Esophagus (tissue), 2 donors: ENCODE results near the gene SYMPK. TPM values are rescaled to one million over a fixed set of nuclear protein-coding genes. Genes with fewer than 3 reads are reported as not detected.
"Not testable (repeated sequence)": the region's sequence is repeated elsewhere in the genome, so short reads cannot be mapped to it uniquely, and the experiment has no call there.

Experiments used
- H3K27ac ChIP-seq, 2 donors: one replicate each; pipeline ENCODE4 v1.5.1; 2013; ENCODE audit warnings: low read depth in 2 of 2, mild to moderate bottlenecking in 2 of 2, inconsistent platforms in 1 of 2, low read length in 1 of 2, moderate library complexity in 1 of 2
- H3K27me3 ChIP-seq, 2 donors: one replicate each; pipeline ENCODE4 v1.6.1; 2013; ENCODE audit warnings: low read length in 2 of 2, control low read depth in 1 of 2, mild to moderate bottlenecking in 1 of 2; ENCODE audit not compliant: insufficient read depth in 2 of 2, control insufficient read depth in 1 of 2
- H3K36me3 ChIP-seq, 2 donors: one replicate each; pipeline ENCODE4 v1.6.1; 2013; ENCODE audit warnings: low read length in 1 of 2; ENCODE audit not compliant: control insufficient read depth in 2 of 2, insufficient read depth in 2 of 2
- H3K4me1 ChIP-seq, 2 donors: one replicate each; pipeline ENCODE4 v1.6.1; 2013; ENCODE audit warnings: low read length in 1 of 2; ENCODE audit not compliant: control insufficient read depth in 2 of 2, insufficient read depth in 2 of 2
- H3K4me3 ChIP-seq, 2 donors: one replicate each; pipeline ENCODE4 v1.5.1; 2013; ENCODE audit warnings: low read length in 2 of 2, mild to moderate bottlenecking in 2 of 2, low read depth in 1 of 2, moderate library complexity in 1 of 2
- H3K9me3 ChIP-seq, 2 donors: one replicate each; pipeline ENCODE4 v1.6.1; 2013; ENCODE audit warnings: mild to moderate bottlenecking in 2 of 2, low read depth in 1 of 2, low read length in 1 of 2, moderate library complexity in 1 of 2; ENCODE audit not compliant: control insufficient read depth in 2 of 2, insufficient read depth in 1 of 2
- WGBS, 2 donors: extraction: QIAGEN DNeasy Blood & Tissue Kit; methylation state at CpG; one replicate each; pipeline ENCODE4 v1.1.7; 2013; 5-methylcytosine and 5-hydroxymethylcytosine counted together
- polyA plus RNA-seq, 2 donors: library from polyadenylated mRNA; stranded (reverse); fragments of 200-250 nt; gene quantifications; one replicate each; pipeline ENCODE4 v1.2.3, GENCODE V29; 2013
- donor health status: healthy with polysubstance abuse.
- donor health status: Bipolar disorder and iron deficiency.

SYMPK gene
- polyA plus RNA-seq, 2 donors = 31.3 to 76.3 TPM

DNA sequence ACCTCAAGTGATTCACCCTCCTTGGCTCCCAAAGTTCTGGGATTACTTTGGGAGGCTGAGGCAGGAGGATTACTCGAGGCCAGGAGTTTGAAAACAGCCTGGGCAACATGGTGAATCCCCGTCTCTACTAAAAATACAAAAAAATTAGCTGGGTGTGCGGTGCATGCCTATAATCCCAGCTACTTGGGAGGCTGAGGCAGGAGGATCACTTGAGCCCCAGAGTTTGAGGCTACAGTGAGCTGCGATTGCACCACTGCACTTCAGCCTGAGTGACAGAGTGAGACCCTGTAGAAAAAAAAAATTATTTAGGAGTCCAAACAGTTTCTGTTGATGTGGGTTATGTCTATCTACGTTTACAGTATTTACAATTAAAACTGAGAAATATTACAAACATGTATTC, 7.9 kb upstream of the SYMPK start:
- H3K27ac ChIP-seq = no peak overlapping the region
- no peaks in the 10 kb centered on the region for H3K4me1 ChIP-seq
- H3K27me3 ChIP-seq = no peaks in the 10 kb centered on the region

DNA sequence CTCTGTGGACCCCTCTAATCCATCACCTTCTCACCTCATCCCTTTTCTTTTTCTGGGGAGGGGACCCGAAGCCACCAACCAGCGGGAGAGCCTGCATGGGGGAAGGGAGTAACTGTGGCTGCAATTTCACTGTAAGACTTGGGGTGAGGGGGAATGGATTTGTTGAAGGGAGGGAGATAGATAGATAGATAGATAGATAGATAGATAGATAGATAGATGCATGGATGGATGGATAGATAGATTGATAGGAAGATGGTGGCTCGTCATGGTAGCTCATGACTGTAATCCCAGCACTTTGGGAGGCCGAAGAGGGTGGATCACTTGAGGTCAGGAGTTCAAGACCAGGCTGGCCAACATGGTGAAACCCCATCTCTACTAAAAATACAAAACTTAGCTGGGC, 4.3 kb upstream of the SYMPK start:
- H3K4me1 ChIP-seq, H3K27me3 ChIP-seq, H3K36me3 ChIP-seq, H3K9me3 ChIP-seq, H3K4me3 ChIP-seq, H3K27ac ChIP-seq: not testable (repeated sequence)
- 66 to 70% methylated on average over 4 of the region's 4 CpGs for WGBS, 2 donors

More for the DNA sequence above, 7.9 kb upstream of the SYMPK start:
- H3K9me3 ChIP-seq = no peaks in the 10 kb centered on the region
- H3K4me3 ChIP-seq = no peak overlapping the region
- WGBS, 2 donors = 72 to 80% methylated on average over 5 of the region's 5 CpGs
- no peaks in the 10 kb centered on the region for H3K36me3 ChIP-seq

DNA sequence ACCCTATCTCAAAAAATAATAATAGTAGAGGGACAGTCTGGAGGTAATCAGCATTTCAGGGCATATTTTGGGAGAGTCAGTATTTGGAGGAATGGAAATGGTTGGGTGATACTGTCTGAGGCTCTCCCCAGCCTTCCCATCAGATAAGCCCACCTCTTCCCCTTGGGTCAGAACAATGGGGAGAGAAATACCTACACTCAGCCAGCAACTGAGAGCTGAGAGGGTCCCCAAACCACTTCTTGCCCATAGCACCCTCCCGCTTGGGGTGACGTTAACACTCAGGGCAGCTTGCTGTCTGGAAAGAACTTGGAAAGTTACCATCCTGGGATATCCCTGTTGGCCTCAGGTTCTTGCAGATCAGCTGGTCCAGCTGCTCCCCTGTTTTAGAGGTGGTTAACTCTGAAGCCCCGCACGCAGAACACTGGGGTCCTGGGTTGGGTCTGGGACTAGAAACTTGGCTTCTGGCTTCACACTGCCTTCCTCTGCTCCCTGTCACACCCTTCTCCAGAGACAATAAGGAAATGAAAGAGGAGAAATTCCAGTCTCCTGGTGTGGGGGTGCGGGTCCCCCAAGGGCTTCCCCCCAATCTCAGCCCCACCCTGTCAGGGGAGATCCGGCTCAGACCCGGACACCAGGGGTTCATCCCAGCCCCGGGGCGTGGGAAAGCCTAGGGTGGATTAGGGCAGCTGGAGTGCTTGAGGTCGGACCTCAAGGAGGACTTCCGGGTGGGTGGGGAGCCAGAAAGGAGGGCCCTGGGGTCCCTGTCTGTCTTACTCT, 3.6 kb upstream of the SYMPK start:
- Histone ChIP-seq H3K27ac (no peak overlapping the region), H3K27me3 (peaks cover 0 to 3% of the 10 kb centered on the region in 2 donors), H3K4me1 (peaks cover 0 to 3% of the 10 kb centered on the region in 2 donors), H3K4me3 (no peak overlapping the region), H3K9me3 (no peaks in the 10 kb centered on the region), H3K36me3 (no peaks in the 10 kb centered on the region)
- 45 to 59% methylated on average over 11 of the region's 11 CpGs for WGBS, 2 donors

DNA sequence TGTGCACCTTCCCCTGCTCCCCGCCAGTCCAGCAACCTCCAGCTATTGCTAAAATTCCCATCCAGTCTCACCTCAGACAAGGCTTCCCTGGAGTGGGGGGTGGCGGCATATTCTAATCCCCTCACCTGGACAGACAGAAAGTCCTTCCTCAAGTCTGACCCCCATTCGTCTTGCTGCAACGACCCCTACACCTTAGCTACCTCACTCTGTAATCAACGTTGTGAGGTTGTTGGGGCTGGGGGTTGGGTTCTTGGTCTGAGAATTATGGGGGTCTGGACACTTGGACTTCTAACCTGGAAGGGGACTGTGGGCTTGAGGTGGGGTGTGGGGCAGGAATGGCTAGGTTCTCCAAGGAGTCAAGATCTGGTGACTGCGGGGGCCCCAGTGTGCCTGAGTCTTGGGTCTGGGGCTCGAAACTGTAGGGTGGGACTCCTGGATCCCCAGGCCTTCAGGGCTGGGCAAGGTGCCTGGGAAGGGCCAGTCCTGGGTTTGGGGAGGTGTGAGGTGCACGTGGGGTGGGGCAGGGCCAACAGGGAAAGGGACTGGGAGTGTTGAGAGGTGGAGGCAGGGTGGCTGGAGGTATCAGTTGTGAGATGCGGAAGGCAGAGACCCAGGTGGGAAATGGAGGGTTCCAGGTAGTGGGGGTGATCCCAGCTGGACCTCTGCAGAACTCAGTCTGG, 2.5 kb upstream of the SYMPK start:
- Histone ChIP-seq H3K27me3 (peaks cover 0 to 3% of the 10 kb centered on the region in 2 donors), H3K4me1 (peaks cover 0 to 3% of the 10 kb centered on the region in 2 donors), H3K4me3 (no peak overlapping the region), H3K27ac (no peak overlapping the region), H3K9me3 (no peaks in the 10 kb centered on the region), H3K36me3 (no peaks in the 10 kb centered on the region)
- WGBS, 2 donors = 60 to 65% methylated on average over 9 of the region's 9 CpGs

DNA sequence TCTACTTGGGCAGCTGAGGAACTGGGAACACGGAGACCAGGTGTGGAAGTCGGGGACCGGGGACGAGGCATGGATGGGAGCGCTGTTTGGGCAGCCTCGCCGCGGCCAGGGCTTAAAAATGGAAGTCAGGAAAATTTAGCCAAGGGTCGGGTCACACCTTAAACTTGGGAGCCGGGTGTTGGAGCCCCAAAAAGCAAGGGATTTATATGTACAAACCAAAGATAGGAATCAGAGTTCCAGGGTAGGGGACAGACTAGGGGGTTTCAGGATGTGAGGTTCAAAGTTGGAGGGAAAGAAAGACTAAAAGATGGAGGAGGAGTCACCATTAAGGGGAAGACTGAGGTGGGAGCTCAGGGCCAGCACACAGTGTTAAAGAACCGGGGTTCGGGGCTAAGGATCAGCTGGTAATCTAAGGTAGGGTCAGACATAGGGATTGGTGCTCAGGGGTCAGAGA, 1.7 kb upstream of the SYMPK start:
- Histone ChIP-seq H3K4me3 (peak overlapping the region; percentile 8 to 95), H3K27me3 (peaks cover 0 to 3% of the 10 kb centered on the region in 2 donors), H3K4me1 (peaks cover 0 to 3% of the 10 kb centered on the region in 2 donors), H3K27ac (peak overlapping the region in 1 of 2 donors; percentile 5), H3K9me3 (no peaks in the 10 kb centered on the region), H3K36me3 (no peaks in the 10 kb centered on the region)
- 20 to 27% methylated on average over 12 of the region's 12 CpGs for WGBS, 2 donors

DNA sequence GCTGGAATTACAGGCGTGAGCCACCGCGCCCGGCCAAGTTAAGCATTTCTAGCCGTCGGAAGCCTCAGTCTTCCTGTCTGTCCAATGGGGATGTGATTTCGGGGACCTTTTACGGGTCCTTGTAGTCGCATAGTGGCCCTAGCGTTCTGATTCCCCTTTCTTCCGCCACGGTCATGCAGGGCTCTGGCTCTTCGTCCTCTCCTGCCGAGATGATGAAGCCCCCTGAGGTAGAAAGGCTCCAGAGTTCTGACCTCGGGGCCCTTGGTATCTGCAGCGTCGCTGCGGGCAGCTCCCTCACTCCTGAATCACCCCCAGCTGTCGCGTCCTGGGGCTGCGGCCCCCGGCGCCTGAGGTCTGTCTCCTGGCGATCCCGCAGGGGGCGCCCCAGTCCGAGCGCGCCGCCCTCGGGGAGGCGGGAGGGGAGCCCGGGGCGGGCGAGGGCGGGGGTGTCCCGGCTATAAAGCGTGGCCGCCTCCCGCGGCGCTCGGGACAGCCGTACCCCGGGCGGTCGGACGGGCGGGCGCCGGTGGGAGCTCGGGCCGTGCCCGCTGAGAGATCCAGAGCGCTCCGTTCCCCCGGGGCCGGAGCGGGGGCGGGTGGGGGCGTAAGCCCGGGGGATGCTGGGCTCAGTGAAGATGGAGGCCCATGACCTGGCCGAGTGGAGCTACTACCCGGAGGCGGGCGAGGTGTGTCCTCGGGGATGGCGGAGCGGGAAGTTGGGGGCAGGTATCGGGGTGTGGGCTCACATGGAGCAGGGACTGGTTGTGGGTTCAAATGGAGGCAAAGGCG, 1.1 kb upstream of the SYMPK start, which contains the start of gene FOXA3:
TSS of gene FOXA3 (plus strand) at position 487 of the 789 bp plus-strand sequence. CDS start at position 618, 131 bp downstream.
- peaks cover 0 to 3% of the 10 kb centered on the region in 2 donors for H3K4me1 ChIP-seq
- H3K36me3 ChIP-seq = no peaks in the 10 kb centered on the region
- 3 to 4% methylated on average over 63 to 71 of the region's 71 CpGs for WGBS, 2 donors
- H3K9me3 ChIP-seq = no peaks in the 10 kb centered on the region
- H3K27me3 ChIP-seq = peaks cover 0 to 3% of the 10 kb centered on the region in 2 donors
- peak within 1 kb of the TSS in 1 of 2 donors; percentile 5 for H3K27ac ChIP-seq
- peak within 1 kb of the TSS; percentile 29 to 95 for H3K4me3 ChIP-seq

DNA sequence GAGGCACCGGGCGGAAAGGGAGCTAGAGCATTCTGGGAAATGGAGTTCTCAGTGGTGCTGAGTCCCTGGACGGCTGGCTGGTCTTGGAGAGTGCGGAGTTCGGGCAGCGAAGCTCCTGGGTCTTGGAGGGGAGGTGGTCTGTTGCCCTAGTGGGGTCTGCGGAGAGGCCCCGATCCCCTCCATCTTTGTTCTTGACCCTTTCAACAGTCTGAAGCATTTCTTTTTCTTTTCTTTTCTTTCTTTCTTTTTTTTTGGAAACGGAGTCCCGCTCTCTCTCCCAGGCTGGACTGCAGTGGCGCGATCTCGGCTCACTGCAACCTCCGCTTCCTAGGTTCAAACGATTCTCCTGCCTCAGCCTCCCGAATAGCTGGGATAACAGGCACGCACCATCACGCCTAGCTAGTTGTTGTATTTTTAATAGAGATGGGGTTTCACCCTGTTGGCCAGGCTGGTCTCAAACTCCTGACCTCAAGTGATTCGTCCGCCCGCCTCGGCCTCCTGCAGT, 440 bp upstream of the SYMPK start:
- Histone ChIP-seq H3K27me3 (peaks cover 0 to 3% of the 10 kb centered on the region in 2 donors), H3K27ac (no peak overlapping the region), H3K9me3 (no peaks in the 10 kb centered on the region), H3K4me1 (peaks cover 0 to 3% of the 10 kb centered on the region in 2 donors), H3K36me3 (no peaks in the 10 kb centered on the region), H3K4me3 (peak overlapping the region; percentile 29 to 95)
- WGBS, 2 donors = 3% methylated on average over 22 of the region's 22 CpGs

DNA sequence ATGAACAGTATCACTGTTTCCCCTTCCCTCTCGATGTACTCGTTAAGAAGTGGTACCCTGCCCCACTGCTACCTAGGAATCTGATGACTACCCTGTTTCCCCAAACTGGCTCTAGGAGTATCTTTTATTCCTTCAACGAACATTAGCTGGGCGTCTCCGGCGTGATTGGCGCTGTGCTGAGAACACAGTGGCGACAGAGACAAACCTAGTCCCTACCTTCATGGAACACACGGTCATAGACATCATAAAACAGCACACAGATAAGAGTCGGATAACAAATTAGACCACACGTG, 730 bp downstream of the SYMPK start:
- Histone ChIP-seq H3K4me3 (peak overlapping the region; percentile 80 to 95), H3K27me3 (peaks cover 0 to 3% of the 10 kb centered on the region in 2 donors), H3K4me1 (peaks cover 0 to 3% of the 10 kb centered on the region in 2 donors), H3K9me3 (no peaks in the 10 kb centered on the region), H3K36me3 (no peaks in the 10 kb centered on the region), H3K27ac (peak overlapping the region; percentile 83 to 93)
- 0 to 1% methylated on average over 11 of the region's 11 CpGs for WGBS, 2 donors
